Kidney tubule cell (primary cell): ENCODE results near the gene ZNF710.

ENCODE experiments used
- DNase-seq: peaks from one replicate; pipeline ENCODE4 v3.0.0-alpha.2; 2018; ENCODE audit warnings: low spot score

ZNF710 gene

GRCh38 chr15:90019611-90020010 lies 18.5 kb downstream of the ZNF710 start:
- no peak for DNase-seq

- DNase-seq = no peak
These were observed 19.1 kb downstream of the ZNF710 start for GRCh38 chr15:90020021-90020735.

GRCh38 chr15:90020936-90021507 lies 19.9 kb downstream of the ZNF710 start:
- no peak for DNase-seq

- no peak for DNase-seq
These were observed 21.2 kb downstream of the ZNF710 start for GRCh38 chr15:90022345-90022744.

- DNase-seq = no peak
These were observed 22.0 kb downstream of the ZNF710 start for GRCh38 chr15:90022905-90023700.

- DNase-seq = no peak
These were observed 23.3 kb downstream of the ZNF710 start for GRCh38 chr15:90024406-90024805.

GRCh38 chr15:90025489-90026033 lies 24.4 kb downstream of the ZNF710 start:
- DNase-seq = no peak

DNA sequence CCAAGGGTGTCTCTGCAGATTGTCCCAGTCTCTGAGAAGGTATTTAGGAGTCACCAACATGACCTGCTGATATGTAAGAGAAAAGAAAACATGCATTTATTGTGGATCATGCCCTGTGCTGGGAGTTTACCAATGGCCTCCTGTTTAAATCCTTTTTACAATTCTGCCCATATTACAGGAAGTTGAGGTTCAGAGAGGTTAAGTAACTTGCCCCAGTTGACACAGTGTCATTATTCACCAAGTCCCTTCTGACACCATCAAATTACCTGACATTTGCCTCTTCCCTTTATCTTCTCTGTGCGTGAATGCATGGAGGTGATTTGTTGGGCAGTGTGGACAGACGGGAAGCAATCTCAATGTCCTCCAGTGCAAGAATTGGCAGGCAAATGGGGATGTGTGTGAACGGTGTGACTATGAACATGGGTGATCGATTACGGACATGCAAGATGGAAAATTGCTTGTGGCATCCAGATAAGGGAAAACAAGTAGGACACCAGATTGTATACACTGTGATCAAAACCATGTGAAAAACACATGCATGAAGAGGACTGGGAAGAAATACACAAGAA lies 27.3 kb downstream of the ZNF710 start:
- DNase-seq = no peak

- DNase-seq = no peak
These were observed 27.9 kb downstream of the ZNF710 start for GRCh38 chr15:90029024-90029423.

GRCh38 chr15:90030376-90030775 lies 29.3 kb downstream of the ZNF710 start:
- DNase-seq = no peak

DNA sequence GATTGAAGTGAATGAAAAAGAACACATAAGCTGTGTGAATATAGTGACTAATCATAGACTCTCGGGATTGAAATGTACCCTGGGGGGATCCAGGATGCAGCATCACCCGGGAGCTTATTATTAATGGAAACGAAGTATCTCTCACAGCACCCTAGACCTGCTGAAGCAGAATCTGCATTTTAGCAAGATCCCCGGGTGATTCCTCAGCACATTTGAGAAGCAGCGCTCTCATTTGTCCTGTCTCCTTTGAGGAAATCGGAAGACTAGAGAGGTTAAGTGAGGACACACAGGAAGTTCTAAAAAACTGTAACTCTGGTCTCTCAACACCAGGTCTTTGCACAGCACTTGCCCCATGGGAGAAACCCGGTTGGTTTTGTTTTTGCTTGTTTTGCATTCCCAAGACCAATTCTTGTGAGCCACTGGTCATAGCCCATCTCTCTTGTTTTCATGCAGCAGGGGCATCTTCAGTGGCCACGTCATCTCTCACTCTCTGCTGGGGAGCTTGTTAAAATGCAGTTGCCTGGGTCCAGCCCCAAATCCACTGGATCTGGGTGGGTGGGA lies 30.2 kb downstream of the ZNF710 start:
- DNase-seq = no peak

DNA sequence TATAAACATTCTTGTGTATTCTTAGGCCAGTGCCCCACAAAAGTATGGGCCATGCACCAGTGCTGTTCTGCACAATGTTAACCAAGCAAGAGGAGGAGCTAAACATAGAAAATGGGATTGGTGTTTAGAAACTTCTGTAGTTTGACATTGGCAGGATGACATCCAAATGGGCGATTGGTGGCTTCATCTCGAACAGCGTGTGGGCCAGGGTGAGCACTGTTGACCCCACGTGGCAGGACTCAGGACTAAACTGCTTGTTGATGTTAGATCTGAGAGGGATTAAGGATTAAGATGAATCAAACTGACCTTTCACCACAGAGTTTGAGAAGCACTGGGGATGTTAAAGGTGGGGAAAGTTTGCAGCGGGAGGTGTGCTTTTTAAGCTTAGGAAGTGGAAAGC lies 31.9 kb downstream of the ZNF710 start:
- DNase-seq = no peak

GRCh38 chr15:90033448-90033847 lies 32.3 kb downstream of the ZNF710 start:
- DNase-seq = no peak

DNA sequence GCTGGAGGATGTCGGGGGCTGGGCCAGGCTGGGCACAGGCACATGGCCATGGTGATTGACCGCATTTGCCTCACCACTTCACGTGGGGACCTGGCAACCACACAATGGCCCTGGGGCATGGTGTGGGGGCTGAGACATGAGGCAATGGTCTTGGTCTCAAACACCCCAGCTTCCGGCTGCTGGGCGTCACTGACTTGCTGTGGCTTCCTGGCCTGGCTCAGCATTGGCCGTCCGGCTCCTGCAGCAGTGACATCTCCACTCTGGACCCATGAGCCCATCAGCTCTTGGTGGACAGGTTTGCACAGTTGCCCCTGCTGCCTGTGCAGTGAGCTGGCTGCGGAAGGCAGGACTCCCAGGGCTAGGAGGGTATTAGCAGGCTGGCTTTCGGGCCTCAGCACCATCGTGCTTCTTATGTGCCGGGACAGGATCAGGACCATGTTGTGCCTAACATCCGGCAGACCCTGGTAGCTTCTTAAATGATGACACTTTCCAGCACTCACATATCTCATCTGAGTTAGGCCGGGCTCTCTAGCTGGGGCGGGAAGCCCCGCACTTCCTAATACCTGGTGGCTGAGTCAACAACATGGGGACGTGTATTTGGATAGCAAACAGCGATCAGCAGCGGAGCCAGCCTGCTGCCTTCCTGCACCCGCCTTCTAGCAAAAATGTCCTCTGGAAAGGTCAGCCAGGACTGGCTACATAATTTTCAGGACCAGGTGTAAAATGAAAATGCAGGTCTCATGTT lies 34.1 kb downstream of the ZNF710 start:
- DNase-seq = peak; percentile 82

GRCh38 chr15:90035840-90036230 lies 34.7 kb downstream of the ZNF710 start:
- DNase-seq = no peak

DNA sequence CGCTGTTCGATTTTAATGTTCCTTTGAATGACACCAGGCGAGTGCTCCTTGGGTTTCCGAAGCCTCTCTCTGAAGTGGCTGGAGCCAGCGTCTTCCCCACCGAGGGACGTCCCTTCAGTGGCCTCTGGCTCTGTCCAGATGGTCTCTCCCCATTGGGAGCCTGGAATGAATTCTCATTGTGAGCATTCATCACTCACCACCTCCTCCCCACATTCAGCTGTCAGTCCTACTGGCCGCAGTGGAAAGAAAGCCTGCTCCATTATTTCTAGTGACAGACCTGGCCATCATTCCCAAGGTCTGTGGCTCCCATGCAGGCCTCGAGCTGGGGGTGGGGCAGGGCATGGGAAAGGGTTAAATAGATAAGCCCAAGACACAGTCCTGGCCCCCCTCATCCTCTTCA lies 35.2 kb downstream of the ZNF710 start:
- no peak for DNase-seq

DNA sequence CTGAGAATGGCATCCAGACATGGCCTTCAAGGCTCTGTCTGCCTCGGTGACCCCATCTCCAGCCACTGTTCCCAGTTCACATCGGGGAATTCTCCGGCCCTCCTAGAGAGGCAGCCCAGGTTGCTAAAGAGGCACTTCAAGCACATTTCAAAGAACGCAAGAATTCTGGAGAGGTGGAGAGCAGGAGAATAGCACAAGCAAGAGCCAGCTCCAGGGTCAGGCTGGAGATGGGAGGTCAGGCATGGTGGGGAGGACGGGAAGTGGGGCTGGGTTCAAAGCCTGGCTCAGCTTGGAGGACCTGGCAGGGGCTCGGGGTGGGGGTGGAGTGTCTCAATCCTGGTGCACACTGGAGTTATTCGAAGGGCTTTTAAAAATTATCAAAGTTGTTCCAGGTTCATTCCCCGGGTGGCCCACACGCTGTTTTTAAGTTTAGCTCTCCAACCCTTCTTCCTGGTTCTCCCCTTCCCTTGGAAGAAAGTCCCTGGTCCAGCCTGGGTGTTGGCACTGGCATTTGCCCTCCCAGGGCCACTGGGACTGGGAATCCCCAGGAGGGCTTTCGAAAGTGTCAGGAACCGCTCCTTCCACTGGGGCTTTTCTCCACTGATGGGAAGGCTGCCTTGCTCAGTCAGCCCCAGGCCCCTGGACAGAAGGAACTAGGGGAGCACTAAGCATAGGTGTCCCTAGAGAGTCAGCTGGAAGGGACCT lies 35.8 kb downstream of the ZNF710 start:
- DNase-seq = no peak

GRCh38 chr15:90037511-90037860 lies 36.4 kb downstream of the ZNF710 start:
- DNase-seq = peak; percentile 43

GRCh38 chr15:90037961-90038631 lies 37.0 kb downstream of the ZNF710 start:
- DNase-seq = peak; percentile 78

DNA sequence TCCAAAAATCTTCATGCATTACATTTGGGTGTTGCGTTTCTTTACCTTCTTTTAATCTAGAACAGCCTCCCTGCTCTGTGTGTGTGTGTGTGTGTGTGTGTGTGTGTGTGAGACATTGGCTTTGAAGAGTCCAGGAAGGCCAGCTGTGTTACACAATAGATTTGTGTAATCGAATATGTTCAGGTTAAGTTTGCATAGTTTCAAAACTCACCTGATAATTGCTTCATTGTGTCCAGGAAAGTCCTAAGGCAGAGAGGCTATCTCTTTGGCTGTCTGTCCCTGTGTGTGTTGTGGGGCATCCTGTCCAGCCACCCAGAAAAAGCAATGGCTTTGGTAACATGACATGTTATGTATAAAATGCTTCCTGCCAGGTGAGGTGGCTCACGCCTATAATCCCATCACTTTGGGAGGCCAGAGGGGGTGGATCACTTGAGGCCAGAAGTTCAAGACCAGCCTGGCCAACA lies 37.5 kb downstream of the ZNF710 start:
- DNase-seq = no peak
